Endothelial cell (in vitro differentiated cells): ENCODE results near the gene LANCL3. TPM values are rescaled to one million over a fixed set of nuclear protein-coding genes. Genes with fewer than 3 reads are reported as not detected.

Source experiments
- DNase-seq: peaks from one replicate; pipeline ENCODE4 v3.0.0; 2021; ENCODE audit warnings: low spot score
- H3K27ac Mint-ChIP-seq: one replicate; pipeline ENCODE4 v1.8.0; 2021; ENCODE audit warnings: mixed read lengths, inconsistent platforms; ENCODE audit not compliant: unreplicated experiment
- H3K27me3 Mint-ChIP-seq: one replicate; pipeline ENCODE4 v1.8.0; 2021; ENCODE audit warnings: mild to moderate bottlenecking, moderate library complexity, mixed read lengths, inconsistent platforms; ENCODE audit not compliant: unreplicated experiment
- H3K36me3 Mint-ChIP-seq: one replicate; pipeline ENCODE4 v1.8.0; 2021; ENCODE audit warnings: mild to moderate bottlenecking, low read depth, mixed read lengths, inconsistent platforms; ENCODE audit not compliant: unreplicated experiment
- H3K4me1 Mint-ChIP-seq: one replicate; pipeline ENCODE4 v1.8.0; 2021; ENCODE audit warnings: mild to moderate bottlenecking, mixed read lengths, inconsistent platforms; ENCODE audit not compliant: unreplicated experiment
- H3K4me3 Mint-ChIP-seq: one replicate; pipeline ENCODE4 v1.8.0; 2021; ENCODE audit warnings: mild to moderate bottlenecking, mixed read lengths, inconsistent platforms; ENCODE audit not compliant: unreplicated experiment
- H3K9me3 Mint-ChIP-seq: one replicate; pipeline ENCODE4 v1.8.0; 2021; ENCODE audit warnings: mixed read lengths, inconsistent platforms; ENCODE audit not compliant: unreplicated experiment
- total RNA-seq: library from RNA; stranded (reverse); fragmentation: NEBNext Ultra II Directional; extraction: Animal tissue kit (Norgen Biotek cat#: 25700); gene quantifications from one replicate; pipeline ENCODE4 v1.2.1, GENCODE V29; 2021; ENCODE audit not compliant: unreplicated experiment
- TF ChIP-seq, protein P1 (sequence below): fragments of 200-600 bp; sonication (generic); IDR thresholded peaks from one replicate; pipeline ENCODE4 v1.5.0; 2021; ENCODE audit warnings: antibody characterized with exemption; ENCODE audit not compliant: unreplicated experiment

LANCL3 gene
- total RNA-seq, 1 donor from 2014 or later: 0.46 TPM

DNA sequence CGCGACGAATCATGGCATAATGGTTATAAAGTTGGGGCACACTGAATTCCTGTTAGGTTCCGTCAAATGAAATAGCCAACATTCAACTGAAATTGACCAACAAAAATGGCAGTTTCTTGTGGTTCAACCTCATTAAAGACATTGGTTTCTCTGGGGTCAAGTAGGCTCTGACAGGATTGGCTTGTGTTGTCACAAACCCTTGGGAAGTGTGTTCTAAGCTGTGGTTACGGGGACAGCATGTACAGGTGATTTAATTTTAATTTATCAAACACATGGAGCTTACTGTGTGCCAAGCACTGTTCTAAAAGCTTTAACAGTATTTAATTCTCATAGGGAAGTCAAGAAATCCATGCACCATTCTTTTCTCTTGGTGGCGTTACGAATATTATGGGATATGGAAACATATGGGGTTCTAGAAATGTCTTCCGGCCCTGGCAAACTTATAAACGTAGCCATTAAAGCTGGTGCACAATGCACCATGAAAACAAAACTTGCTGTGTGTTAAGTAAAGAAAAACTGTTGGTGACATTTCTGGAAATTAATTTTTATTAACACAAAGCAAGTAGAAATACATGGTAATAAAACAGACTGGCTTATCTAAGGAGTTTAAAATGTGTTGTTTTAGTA lies 115.0 kb downstream of the LANCL3 start:
- Mint-ChIP-seq H3K36me3 (no peaks in the 10 kb centered on the region), H3K9me3 (no peaks in the 10 kb centered on the region), H3K27me3 (no peaks in the 10 kb centered on the region), H3K27ac (no peak overlapping the region), H3K4me3 (peak overlapping the region; percentile 51), H3K4me1 (peaks cover 2% of the 10 kb centered on the region)
- TF ChIP-seq, protein P1, sequence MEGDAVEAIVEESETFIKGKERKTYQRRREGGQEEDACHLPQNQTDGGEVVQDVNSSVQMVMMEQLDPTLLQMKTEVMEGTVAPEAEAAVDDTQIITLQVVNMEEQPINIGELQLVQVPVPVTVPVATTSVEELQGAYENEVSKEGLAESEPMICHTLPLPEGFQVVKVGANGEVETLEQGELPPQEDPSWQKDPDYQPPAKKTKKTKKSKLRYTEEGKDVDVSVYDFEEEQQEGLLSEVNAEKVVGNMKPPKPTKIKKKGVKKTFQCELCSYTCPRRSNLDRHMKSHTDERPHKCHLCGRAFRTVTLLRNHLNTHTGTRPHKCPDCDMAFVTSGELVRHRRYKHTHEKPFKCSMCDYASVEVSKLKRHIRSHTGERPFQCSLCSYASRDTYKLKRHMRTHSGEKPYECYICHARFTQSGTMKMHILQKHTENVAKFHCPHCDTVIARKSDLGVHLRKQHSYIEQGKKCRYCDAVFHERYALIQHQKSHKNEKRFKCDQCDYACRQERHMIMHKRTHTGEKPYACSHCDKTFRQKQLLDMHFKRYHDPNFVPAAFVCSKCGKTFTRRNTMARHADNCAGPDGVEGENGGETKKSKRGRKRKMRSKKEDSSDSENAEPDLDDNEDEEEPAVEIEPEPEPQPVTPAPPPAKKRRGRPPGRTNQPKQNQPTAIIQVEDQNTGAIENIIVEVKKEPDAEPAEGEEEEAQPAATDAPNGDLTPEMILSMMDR: no peak
- no peak for DNase-seq

DNA sequence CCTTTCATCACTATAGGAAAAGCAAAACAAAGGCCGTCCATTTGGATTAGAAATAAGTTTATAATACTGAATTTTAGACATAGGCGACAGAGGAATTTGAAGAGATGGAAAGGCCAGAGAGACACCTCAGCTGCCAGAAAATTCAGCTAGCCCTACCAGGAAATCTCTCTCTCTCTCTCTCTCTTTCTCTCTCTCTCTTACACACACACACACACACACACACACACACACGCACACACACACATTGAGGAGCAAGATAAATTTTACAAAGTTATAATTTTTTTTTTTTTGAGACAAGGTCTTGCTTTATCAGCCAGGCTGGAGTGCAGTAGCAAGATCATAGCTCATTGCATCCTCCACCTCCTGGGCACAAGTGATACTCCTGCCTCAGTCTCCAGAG lies 115.5 kb downstream of the LANCL3 start:
- H3K27me3 Mint-ChIP-seq: no peaks in the 10 kb centered on the region
- no peaks in the 10 kb centered on the region for H3K4me1 Mint-ChIP-seq
- TF ChIP-seq, protein P1: no peak
- H3K9me3 Mint-ChIP-seq: no peaks in the 10 kb centered on the region
- no peaks in the 10 kb centered on the region for H3K36me3 Mint-ChIP-seq
- DNase-seq: no peak
- no peak overlapping the region for H3K27ac Mint-ChIP-seq
- H3K4me3 Mint-ChIP-seq: no peak overlapping the region

DNA sequence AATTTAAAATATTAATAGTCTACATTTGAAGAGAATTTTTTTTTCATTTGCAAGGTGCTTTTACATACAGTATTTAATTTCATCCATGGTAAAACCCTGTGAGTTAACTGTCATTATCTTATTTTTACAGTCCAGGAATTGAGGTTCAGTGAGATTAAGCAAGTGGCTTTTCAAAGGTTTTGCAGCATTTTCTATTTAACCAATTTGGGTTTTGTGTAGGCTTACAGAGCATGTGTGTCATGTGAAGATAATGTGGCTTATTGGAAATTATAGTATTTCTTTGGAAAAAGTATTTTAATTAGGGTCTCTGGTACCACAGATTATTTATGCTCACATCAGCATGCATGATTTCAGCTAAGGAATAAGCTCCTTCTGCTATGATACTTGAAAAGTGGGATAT lies 118.7 kb downstream of the LANCL3 start:
- no peaks in the 10 kb centered on the region for H3K27me3 Mint-ChIP-seq
- H3K4me1 Mint-ChIP-seq: no peaks in the 10 kb centered on the region
- no peaks in the 10 kb centered on the region for H3K36me3 Mint-ChIP-seq
- TF ChIP-seq, protein P1: no peak
- H3K9me3 Mint-ChIP-seq: no peaks in the 10 kb centered on the region
- no peak overlapping the region for H3K27ac Mint-ChIP-seq
- no peak for DNase-seq
- H3K4me3 Mint-ChIP-seq: no peak overlapping the region

DNA sequence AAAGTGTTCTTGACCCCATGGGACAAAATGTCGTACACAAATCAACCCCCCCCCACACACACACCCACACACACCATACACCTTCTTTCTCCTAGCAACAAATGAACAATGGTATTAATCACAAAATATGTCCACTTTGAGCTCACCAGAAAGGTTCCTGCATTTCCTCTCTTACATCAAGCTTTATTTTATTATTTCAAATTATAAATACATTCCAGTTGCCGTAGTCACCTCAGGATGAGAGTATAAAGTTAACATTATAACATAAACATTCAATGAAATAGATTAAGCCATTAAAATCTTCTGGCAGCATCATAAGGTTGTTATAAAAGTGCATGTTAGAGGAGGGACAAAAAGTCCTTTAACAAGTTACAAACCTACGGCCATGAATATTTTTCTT lies 121.5 kb downstream of the LANCL3 start:
- TF ChIP-seq, protein P1: no peak
- Mint-ChIP-seq H3K27me3 (no peaks in the 10 kb centered on the region), H3K27ac (no peak overlapping the region), H3K9me3 (no peaks in the 10 kb centered on the region), H3K4me1 (no peaks in the 10 kb centered on the region), H3K36me3 (no peaks in the 10 kb centered on the region), H3K4me3 (no peak overlapping the region)
- no peak for DNase-seq

DNA sequence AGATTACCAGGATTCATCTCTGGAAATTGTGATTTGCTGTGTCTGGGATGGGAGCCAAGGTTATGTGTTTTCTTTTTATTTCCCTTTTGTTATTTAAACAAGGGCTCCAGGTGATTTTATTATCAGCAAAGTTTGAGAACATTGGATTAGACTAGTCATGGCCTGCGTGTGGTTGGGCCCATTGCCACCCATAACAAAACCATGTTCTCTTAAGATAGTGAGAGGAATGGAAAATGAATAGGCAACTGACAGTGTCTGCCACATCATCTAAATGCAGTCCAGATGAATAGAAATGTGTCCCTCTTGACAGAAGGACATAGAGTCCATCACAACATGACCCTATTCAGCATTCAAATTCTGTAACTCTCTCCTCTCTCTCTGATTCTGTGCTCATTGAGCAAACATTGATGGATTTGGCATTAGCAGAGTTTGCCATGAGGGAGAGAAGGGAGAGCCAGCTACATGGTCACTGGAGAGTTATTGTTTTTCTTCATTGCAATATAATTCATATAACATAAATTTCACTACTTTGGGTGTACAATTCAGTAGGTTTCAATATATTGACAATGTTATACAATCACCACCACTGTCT lies 125.8 kb downstream of the LANCL3 start:
- Mint-ChIP-seq H3K9me3 (no peaks in the 10 kb centered on the region), H3K4me1 (no peaks in the 10 kb centered on the region), H3K36me3 (no peaks in the 10 kb centered on the region), H3K27ac (no peak overlapping the region), H3K4me3 (no peak overlapping the region), H3K27me3 (no peaks in the 10 kb centered on the region)
- TF ChIP-seq, protein P1: no peak
- no peak for DNase-seq
